Adrenal gland (tissue), 12 donors: Measurements from ENCODE around the gene OR10J1. TPM values are rescaled to one million over a fixed set of nuclear protein-coding genes. Genes with fewer than 3 reads are reported as not detected.
A peak's percentile ranks its signal among the peaks of the same experiment; 100 is the strongest.

Experiments used
- DNase-seq, 7 donors: peaks; one replicate each; pipeline ENCODE4 v3.0.0-alpha.2; 2019 to 2020
- H3K27ac ChIP-seq, 5 donors: fragments of 200-600 bp; sonication (generic) in 4 of 5; 1 replicate in 3 of 5; 2 replicates in 2 of 5; pipeline versions ENCODE4 v1.5.1 to v1.8.0; 2016 to 2020; ENCODE audit warnings: mild to moderate bottlenecking in 1 of 5
- H3K27me3 ChIP-seq: fragments of 200-600 bp; 2 replicates; pipeline ENCODE4 v1.8.0; 2021
- H3K36me3 ChIP-seq, 2 donors: fragments of 200-600 bp; replicated peaks in 1 of 2; 1 replicate in 1 of 2; 2 replicates in 1 of 2; pipeline versions ENCODE4 v1.5.1 to v1.8.0; 2018 to 2022
- H3K4me1 ChIP-seq, 2 donors: fragments of 200-600 bp; replicated peaks in 1 of 2; 1 replicate in 1 of 2; 2 replicates in 1 of 2; pipeline versions ENCODE4 v1.5.1 to v1.8.0; 2018 to 2021
- H3K4me3 ChIP-seq, 4 donors: fragments of 200-600 bp; sonication (generic) in 3 of 4; one replicate each; pipeline ENCODE4 v1.5.1; 2016 to 2018
- H3K9me3 ChIP-seq, 3 donors: fragments of 200-600 bp; sonication (generic) in 1 of 3; replicated peaks in 1 of 3; 1 replicate in 2 of 3; 2 replicates in 1 of 3; pipeline versions ENCODE4 v1.5.1 to v1.8.0; 2016 to 2021
- CTCF ChIP-seq, 6 experiments: fragments of 450-650 bp in 4 of 6; fragments of 200-600 bp in 2 of 6; sonication (generic) in 1 of 6; IDR thresholded peaks; 1 replicate in 5 of 6; 2 replicates in 1 of 6; pipeline versions ENCODE4 v1.5.1 to v1.8.0; 2016 to 2021; ENCODE audit warnings: antibody characterized with exemption in 6 of 6, mild to moderate bottlenecking in 2 of 6, moderate library complexity in 1 of 6
- POLR2A ChIP-seq, 2 donors: fragments of 450-650 bp; IDR thresholded peaks; one replicate each; pipeline ENCODE4 v1.6.1; 2017; ENCODE audit warnings: antibody characterized with exemption in 2 of 2, mild to moderate bottlenecking in 2 of 2, moderate library complexity in 1 of 2
- WGBS, 4 donors: extraction: QIAGEN DNeasy Blood & Tissue Kit in 2 of 4; methylation state at CpG; one replicate each; pipeline versions ENCODE4 v1.1.5 to v1.1.7; 2013 to 2017; 5-methylcytosine and 5-hydroxymethylcytosine counted together
- intact Hi-C, 2 donors: fragments of 100-400 bp; cut with DNase I; formaldehyde crosslinking; loops; one replicate each; pipeline versions ENCODE4 v1.14.1 to v1.15.0; 2022 to 2023
- polyA plus RNA-seq, 3 donors: library from polyadenylated mRNA; stranded (reverse); fragments of 200-250 nt in 2 of 3; fragments of 350-450 nt in 1 of 3; fragmentation: Illumina TruSeq in 1 of 3; extraction: RNeasy Lipid Tissue Mini Kit (QIAGEN cat#74804) in 1 of 3; gene quantifications; one replicate each; pipeline ENCODE4 v1.2.3, GENCODE V29; 2013 to 2014
- total RNA-seq, 9 donors: library from RNA; depleted of rRNA in 4 of 9; stranded (reverse); fragments of >200 nt in 4 of 9; fragments of 120-200 nt in 1 of 9; fragmentation: NEBNext Ultra II Directional in 1 of 9; extraction: Animal tissue kit (Norgen Biotek cat#: 25700) in 1 of 9; gene quantifications; one replicate each; pipeline versions ENCODE4 v1.1.0 to v1.2.4, GENCODE V29; 2013 to 2023
- donor health status: healthy with polysubstance abuse.
- donor health status: Bipolar disorder and iron deficiency.
- donor health status: DM: yes; HTN: yes; CAD: no.
- donor health status: DM: no; HTN: no; CAD: no.
- donor health status: DM: no; HTN: no; CAD: no.
- donor health status: DM: yes; HTN: yes; CAD: no.

OR10J1 gene
- total and polyA plus RNA-seq, 12 donors = not detected

- H3K4me3 ChIP-seq = no peak overlapping the region
- no peaks in the 10 kb centered on the region for H3K4me1 ChIP-seq
- 59 to 91% (median 84%) methylated on average over 2 of the region's 2 CpGs for WGBS, 4 donors
- no peaks in the 10 kb centered on the region for H3K36me3 ChIP-seq
- TF ChIP-seq CTCF (IDR thresholded peaks at IDR 0.05) = no peak
- TF ChIP-seq POLR2A (IDR thresholded peaks at IDR 0.05) = no peak
- no peaks in the 10 kb centered on the region for H3K9me3 ChIP-seq
- no peak overlapping the region for H3K27ac ChIP-seq
- intact Hi-C loops = no loop called here
- no peak for DNase-seq
- no peaks in the 10 kb centered on the region for H3K27me3 ChIP-seq
Measured at GRCh38 chr1:159468321-159468720, 28.8 kb downstream of the OR10J1 start.

GRCh38 chr1:159469921-159470533 lies 30.5 kb downstream of the OR10J1 start:
- no peak for DNase-seq
- Histone ChIP-seq H3K36me3 (no peaks in the 10 kb centered on the region), H3K27ac (peak overlapping the region in 1 of 5 donors; percentile 34), H3K4me3 (no peak overlapping the region), H3K9me3 (no peaks in the 10 kb centered on the region), H3K27me3 (no peaks in the 10 kb centered on the region), H3K4me1 (no peaks in the 10 kb centered on the region)
- WGBS, 4 donors = 34 to 42% (median 35%) methylated on average over 4 of the region's 4 CpGs
- intact Hi-C loops = no loop called here
- TF ChIP-seq POLR2A (IDR thresholded peaks at IDR 0.05) = no peak
- TF ChIP-seq CTCF (IDR thresholded peaks at IDR 0.05) = no peak

GRCh38 chr1:159473335-159473734 lies 33.8 kb downstream of the OR10J1 start:
- intact Hi-C loops = no loop called here
- Histone ChIP-seq H3K9me3 (no peaks in the 10 kb centered on the region), H3K27me3 (no peaks in the 10 kb centered on the region), H3K4me1 (no peaks in the 10 kb centered on the region), H3K27ac (no peak overlapping the region), H3K4me3 (no peak overlapping the region), H3K36me3 (no peaks in the 10 kb centered on the region)
- TF ChIP-seq POLR2A (IDR thresholded peaks at IDR 0.05) (no peak), CTCF (IDR thresholded peaks at IDR 0.05) (no peak)
- WGBS, 4 donors = 67 to 81% (median 76%) methylated on average over 1 of the region's 1 CpG
- DNase-seq = no peak

DNA sequence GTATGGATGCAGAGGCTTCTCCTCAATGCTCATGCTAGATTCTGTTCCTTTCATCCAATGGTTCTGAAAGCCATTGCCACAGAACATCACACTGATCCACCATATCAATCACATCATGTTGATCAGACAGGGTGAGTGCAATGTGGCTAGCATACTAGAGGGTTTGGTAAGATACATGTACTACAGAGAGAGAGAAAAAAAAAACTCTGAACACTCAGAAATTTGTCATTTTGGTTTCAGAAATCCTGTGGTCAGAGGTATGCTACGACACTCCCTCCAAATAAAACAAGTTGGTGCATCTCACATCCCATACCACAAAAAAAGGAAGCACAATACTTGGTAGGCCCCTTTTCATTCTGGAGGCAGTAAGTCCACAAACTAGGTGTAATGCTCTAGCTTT lies 35.4 kb downstream of the OR10J1 start:
- Histone ChIP-seq H3K4me3 (no peak overlapping the region), H3K27ac (no peak overlapping the region), H3K27me3 (no peaks in the 10 kb centered on the region), H3K36me3 (no peaks in the 10 kb centered on the region), H3K9me3 (no peaks in the 10 kb centered on the region), H3K4me1 (no peaks in the 10 kb centered on the region)
- intact Hi-C loops = no loop called here
- no peak for DNase-seq
- TF ChIP-seq CTCF (IDR thresholded peaks at IDR 0.05) (no peak), POLR2A (IDR thresholded peaks at IDR 0.05) (no peak)
- WGBS, 4 donors = 68 to 89% (median 81%) methylated on average over 1 of the region's 1 CpG
